WTC11 (cell line): ENCODE results near the gene CAMTA1. TPM values are rescaled to one million over a fixed set of nuclear protein-coding genes. Genes with fewer than 3 reads are reported as not detected.

Source experiments
- ATAC-seq: fragments of 200-7000 bp; cut with Tn5 transposase; 2 replicates; pipeline ENCODE4 v1.10.0; 2021; ENCODE audit warnings: mild to moderate bottlenecking, moderate library complexity
- CTCF ChIA-PET: fragments of 300-600 bp; sonication (Branson Sonifier 250); formaldehyde crosslinking; loops from one replicate; lab custom pipeline; 2021; ENCODE audit warnings: antibody characterized with exemption; lab: Charles Lee
- POLR2A ChIA-PET: fragments of 350-600 bp; sonication (Branson Sonifier 250); formaldehyde crosslinking; loops from one replicate; lab custom pipeline; 2021; ENCODE audit warnings: antibody characterized with exemption; lab: Charles Lee
- DNase-seq: peaks from one replicate; pipeline ENCODE4 v3.0.0; 2021; ENCODE audit warnings: low spot score
- H3K27ac Mint-ChIP-seq: 2 replicates; pipeline ENCODE4 v1.8.0; 2021; ENCODE audit warnings: mixed read lengths
- H3K27me3 Mint-ChIP-seq: 2 replicates; pipeline ENCODE4 v1.8.0; 2021; ENCODE audit warnings: low read depth, mild to moderate bottlenecking, moderate library complexity, mixed read lengths
- H3K36me3 Mint-ChIP-seq: 2 replicates; pipeline ENCODE4 v1.8.0; 2021; ENCODE audit warnings: mixed read lengths
- H3K4me1 Mint-ChIP-seq: 2 replicates; pipeline ENCODE4 v1.8.0; 2022; ENCODE audit warnings: mixed read lengths
- H3K4me3 Mint-ChIP-seq: 2 replicates; pipeline ENCODE4 v1.8.0; 2021; ENCODE audit warnings: mild to moderate bottlenecking, moderate library complexity, mixed read lengths
- H3K9me3 Mint-ChIP-seq: 2 replicates; pipeline ENCODE4 v1.8.0; 2021; ENCODE audit warnings: mixed read lengths
- ATF2 ChIP-seq: sonication (generic); formaldehyde crosslinking; IDR thresholded peaks from 2 replicates; pipeline ENCODE4 v1.8.1; 2022; ENCODE audit warnings: low read depth, missing genetic modification reagents, borderline replicate concordance
- E2F4 ChIP-seq: sonication (generic); formaldehyde crosslinking; IDR thresholded peaks from 2 replicates; pipeline ENCODE4 v1.8.1; 2022; ENCODE audit warnings: low read depth, mild to moderate bottlenecking, moderate library complexity, missing genetic modification reagents, borderline replicate concordance
- ETV6 ChIP-seq: sonication (generic); formaldehyde crosslinking; IDR thresholded peaks from 2 replicates; pipeline ENCODE4 v1.8.1; 2022; ENCODE audit warnings: mild to moderate bottlenecking, missing genetic modification reagents
- FOXP1 ChIP-seq: sonication (generic); formaldehyde crosslinking; IDR thresholded peaks from 2 replicates; pipeline ENCODE4 v1.8.0; 2022; ENCODE audit warnings: missing genetic modification reagents, mild to moderate bottlenecking, moderate library complexity, borderline replicate concordance
- HMGA2 ChIP-seq: fragments of 250-450 bp; sonication (Bioruptor Pico); IDR thresholded peaks from 2 replicates; pipeline ENCODE4 v1.4.0; 2021; ENCODE audit warnings: mild to moderate bottlenecking, moderate library complexity
- IRF1 ChIP-seq: sonication (generic); formaldehyde crosslinking; IDR thresholded peaks from 2 replicates; pipeline ENCODE4 v1.8.0; 2023; ENCODE audit warnings: missing genetic modification reagents
- NFE2L1 ChIP-seq: sonication (generic); formaldehyde crosslinking; IDR thresholded peaks from 2 replicates; pipeline ENCODE4 v1.8.1; 2023; ENCODE audit warnings: missing genetic modification reagents
- OVOL2 ChIP-seq: fragments of 250-450 bp; sonication (Bioruptor Pico); IDR thresholded peaks from 2 replicates; pipeline ENCODE4 v1.9.0; 2021; ENCODE audit warnings: mild to moderate bottlenecking, borderline replicate concordance
- SP1 ChIP-seq: sonication (generic); formaldehyde crosslinking; conservative IDR thresholded peaks from 2 replicates; pipeline ENCODE4 v1.8.1; 2022; ENCODE audit warnings: missing genetic modification reagents
- TEAD4 ChIP-seq: sonication (generic); formaldehyde crosslinking; IDR thresholded peaks from 2 replicates; pipeline ENCODE4 v1.8.0; 2022; ENCODE audit warnings: mild to moderate bottlenecking, missing genetic modification reagents
- ZNF396 ChIP-seq: fragments of 250-450 bp; sonication (Bioruptor Pico); IDR thresholded peaks from 2 replicates; pipeline ENCODE4 v1.8.0; 2021; ENCODE audit warnings: mild to moderate bottlenecking, moderate library complexity, borderline replicate concordance
- total RNA-seq: library from RNA; stranded (reverse); gene quantifications from 3 replicates; pipeline ENCODE4 v1.2.3, GENCODE V29; 2021
- TF ChIP-seq, protein P1 (sequence below): sonication (generic); formaldehyde crosslinking; IDR thresholded peaks from 2 replicates; pipeline ENCODE4 v1.8.0; 2023; ENCODE audit warnings: mild to moderate bottlenecking, missing genetic modification reagents
- TF ChIP-seq, protein P2 (sequence below): sonication (generic); formaldehyde crosslinking; IDR thresholded peaks from 2 replicates; pipeline ENCODE4 v1.8.0; 2022; ENCODE audit warnings: mild to moderate bottlenecking, missing genetic modification reagents

The CAMTA1 gene
- total RNA-seq, 1 experiment from 2014 or later = 86.4 TPM

- DNase-seq (no peak), ATAC-seq (no peak)
- no peak overlapping the region for H3K4me3 Mint-ChIP-seq
- H3K27me3 Mint-ChIP-seq = no peaks in the 10 kb centered on the region; the same call in 1 of the 2 replicates
- 0 out of 2 replicates have a peak overlapping the region, but pooled peaks have one; percentile 31 for H3K27ac Mint-ChIP-seq
- H3K9me3 Mint-ChIP-seq = no peaks in the 10 kb centered on the region
- TF ChIP-seq IRF1 (CRISPR knock-in tag) = no peak
- no peak for TF ChIP-seq ETV6
- no peak for TF ChIP-seq OVOL2 (CRISPR knock-in tag)
- no peak for TF ChIP-seq SP1 (CRISPR knock-in tag)
- ChIA-PET POLR2A (no interaction called here), CTCF (interaction anchor here (1.9 kb wide), 1 partner anchor 12 kb away, joined by 7 read pairs; no protein-coding TSS in a partner anchor)
- H3K4me1 Mint-ChIP-seq = peaks cover 10% of the 10 kb centered on the region
- no peaks in the 10 kb centered on the region for H3K36me3 Mint-ChIP-seq
These were observed 411.0 kb downstream of the CAMTA1 start for GRCh38 chr1:7196036-7196911.

GRCh38 chr1:7198664-7199063 is 413.4 kb downstream of the CAMTA1 start:
- peak; percentile 59 for ATAC-seq
- Mint-ChIP-seq H3K4me1 (peaks cover 10% of the 10 kb centered on the region), H3K9me3 (no peaks in the 10 kb centered on the region), H3K4me3 (no peak overlapping the region), H3K27ac (no peak overlapping the region), H3K27me3 (no peaks in the 10 kb centered on the region; the same call in 1 of the 2 replicates)
- POLR2A ChIA-PET = no interaction called here
- TF ChIP-seq FOXP1 (CRISPR knock-in tag) (no peak), TEAD4 (CRISPR knock-in tag) (no peak), ATF2 (no peak), HMGA2 (CRISPR knock-in tag) (no peak), NFE2L1 (CRISPR knock-in tag) (no peak), E2F4 (CRISPR knock-in tag) (no peak), SP1 (CRISPR knock-in tag) (no peak), ZNF396 (CRISPR knock-in tag) (no peak)
- TF ChIP-seq, protein P1, sequence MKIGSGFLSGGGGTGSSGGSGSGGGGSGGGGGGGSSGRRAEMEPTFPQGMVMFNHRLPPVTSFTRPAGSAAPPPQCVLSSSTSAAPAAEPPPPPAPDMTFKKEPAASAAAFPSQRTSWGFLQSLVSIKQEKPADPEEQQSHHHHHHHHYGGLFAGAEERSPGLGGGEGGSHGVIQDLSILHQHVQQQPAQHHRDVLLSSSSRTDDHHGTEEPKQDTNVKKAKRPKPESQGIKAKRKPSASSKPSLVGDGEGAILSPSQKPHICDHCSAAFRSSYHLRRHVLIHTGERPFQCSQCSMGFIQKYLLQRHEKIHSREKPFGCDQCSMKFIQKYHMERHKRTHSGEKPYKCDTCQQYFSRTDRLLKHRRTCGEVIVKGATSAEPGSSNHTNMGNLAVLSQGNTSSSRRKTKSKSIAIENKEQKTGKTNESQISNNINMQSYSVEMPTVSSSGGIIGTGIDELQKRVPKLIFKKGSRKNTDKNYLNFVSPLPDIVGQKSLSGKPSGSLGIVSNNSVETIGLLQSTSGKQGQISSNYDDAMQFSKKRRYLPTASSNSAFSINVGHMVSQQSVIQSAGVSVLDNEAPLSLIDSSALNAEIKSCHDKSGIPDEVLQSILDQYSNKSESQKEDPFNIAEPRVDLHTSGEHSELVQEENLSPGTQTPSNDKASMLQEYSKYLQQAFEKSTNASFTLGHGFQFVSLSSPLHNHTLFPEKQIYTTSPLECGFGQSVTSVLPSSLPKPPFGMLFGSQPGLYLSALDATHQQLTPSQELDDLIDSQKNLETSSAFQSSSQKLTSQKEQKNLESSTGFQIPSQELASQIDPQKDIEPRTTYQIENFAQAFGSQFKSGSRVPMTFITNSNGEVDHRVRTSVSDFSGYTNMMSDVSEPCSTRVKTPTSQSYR (CRISPR knock-in tag) = no peak
- TF ChIP-seq, protein P2, sequence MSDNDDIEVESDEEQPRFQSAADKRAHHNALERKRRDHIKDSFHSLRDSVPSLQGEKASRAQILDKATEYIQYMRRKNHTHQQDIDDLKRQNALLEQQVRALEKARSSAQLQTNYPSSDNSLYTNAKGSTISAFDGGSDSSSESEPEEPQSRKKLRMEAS (CRISPR knock-in tag) = no peak
- TF ChIP-seq, all 79 proteins: peak for 0
- no peak for DNase-seq
- CTCF ChIA-PET = interaction anchor here (1.0 to 1.8 kb wide), 3 partner anchors 9 to 129 kb away, joined by 4 to 8 read pairs (median 7); no protein-coding TSS in a partner anchor
- no peaks in the 10 kb centered on the region for H3K36me3 Mint-ChIP-seq
